Memory B cell (primary cell): ENCODE measurements around the gene VAMP1.

Experiments used
- ATAC-seq: fragments of 150-1000 bp; cut with Tn5 transposase; 2 replicates; pipeline ENCODE4 v1.10.0; 2021; ENCODE audit warnings: low read depth, mild to moderate bottlenecking, moderate library complexity
- DNase-seq, 2 donors: peaks; one replicate each; pipeline ENCODE4 v3.0.0; 2022; ENCODE audit warnings: low spot score in 2 of 2
- H3K27ac Mint-ChIP-seq: one replicate; pipeline ENCODE4 v1.8.0; 2022; ENCODE audit warnings: mild to moderate bottlenecking, moderate library complexity, mixed read lengths
- H3K27me3 Mint-ChIP-seq: one replicate; pipeline ENCODE4 v1.8.0; 2022; ENCODE audit warnings: mixed read lengths
- H3K36me3 Mint-ChIP-seq: one replicate; pipeline ENCODE4 v1.8.0; 2022; ENCODE audit warnings: mild to moderate bottlenecking, mixed read lengths
- H3K4me1 Mint-ChIP-seq: one replicate; pipeline ENCODE4 v1.8.0; 2022; ENCODE audit warnings: mixed read lengths
- H3K4me3 Mint-ChIP-seq: one replicate; pipeline ENCODE4 v1.8.0; 2022; ENCODE audit warnings: mild to moderate bottlenecking, moderate library complexity, mixed read lengths
- H3K9me3 Mint-ChIP-seq: one replicate; pipeline ENCODE4 v1.8.0; 2022; ENCODE audit warnings: mixed read lengths

Gene VAMP1

DNA sequence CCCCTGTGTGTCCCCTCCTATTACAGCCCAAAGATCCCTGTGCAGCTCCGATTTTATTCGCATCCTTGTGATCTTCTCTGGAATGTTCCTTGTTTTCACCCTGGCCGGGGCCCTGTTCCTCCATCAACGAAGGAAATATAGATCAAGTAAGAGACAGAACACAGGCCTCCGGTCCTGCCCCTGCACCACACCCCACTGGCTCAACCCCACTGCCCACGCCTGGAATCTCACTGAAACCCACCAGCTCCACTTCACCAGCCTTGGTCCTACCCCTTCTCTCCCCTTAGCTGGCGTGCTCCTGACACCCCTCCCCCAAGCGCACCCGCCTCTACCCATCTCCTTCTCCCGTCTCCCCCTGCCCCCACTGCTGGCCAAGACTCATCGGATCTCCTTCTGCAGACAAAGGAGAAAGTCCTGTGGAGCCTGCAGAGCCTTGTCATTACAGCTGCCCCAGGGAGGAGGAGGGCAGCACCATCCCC lies 19.6 kb downstream of the VAMP1 start:
- peaks cover 26% of the 10 kb centered on the region for H3K36me3 Mint-ChIP-seq
- no peak for ATAC-seq
- H3K4me3 Mint-ChIP-seq: peak overlapping the region; percentile 91

DNA sequence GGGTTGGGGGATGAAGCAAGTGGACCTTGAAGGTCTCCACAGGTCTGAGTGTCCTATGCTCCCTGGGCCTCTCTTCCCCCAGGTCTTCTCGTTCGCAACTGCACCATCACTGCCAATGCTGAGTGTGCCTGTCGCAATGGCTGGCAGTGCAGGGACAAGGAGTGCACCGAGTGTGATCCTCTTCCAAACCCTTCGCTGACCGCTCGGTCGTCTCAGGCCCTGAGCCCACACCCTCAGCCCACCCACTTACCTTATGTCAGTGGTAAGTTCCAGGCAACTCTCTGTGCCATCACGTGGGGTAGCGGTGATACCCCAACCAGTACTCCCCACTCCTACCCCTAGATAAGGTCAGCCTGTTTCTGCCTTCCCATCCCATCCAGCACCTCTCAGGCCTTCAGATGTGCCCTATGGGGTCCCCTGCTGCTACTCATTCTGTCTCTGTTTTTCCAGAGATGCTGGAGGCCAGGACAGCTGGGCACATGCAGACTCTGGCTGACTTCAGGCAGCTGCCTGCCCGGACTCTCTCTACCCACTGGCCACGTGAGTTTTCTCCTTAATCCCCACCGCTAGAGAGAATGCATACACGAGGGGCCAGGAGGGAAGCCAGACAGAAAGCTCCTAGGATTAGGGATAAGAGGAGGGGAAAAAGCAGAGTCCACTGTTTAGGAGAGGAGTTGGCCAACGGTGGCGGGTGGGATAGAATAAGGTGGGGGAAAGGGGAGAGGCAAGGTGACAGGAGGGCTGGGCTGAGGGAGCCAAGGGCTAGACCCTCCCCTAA lies 20.2 kb downstream of the VAMP1 start:
- no peaks in the 10 kb centered on the region for H3K9me3 Mint-ChIP-seq
- ATAC-seq (no peak), DNase-seq (no peak)
- peaks cover 29% of the 10 kb centered on the region for H3K36me3 Mint-ChIP-seq
- H3K27me3 Mint-ChIP-seq: no peaks in the 10 kb centered on the region
- peak overlapping the region; percentile 97 for H3K27ac Mint-ChIP-seq
- H3K4me3 Mint-ChIP-seq: peak overlapping the region; percentile 91
- peaks cover 57% of the 10 kb centered on the region for H3K4me1 Mint-ChIP-seq

More for the DNA sequence above, 19.6 kb downstream of the VAMP1 start:
- Mint-ChIP-seq H3K4me1 (peaks cover 53% of the 10 kb centered on the region), H3K9me3 (no peaks in the 10 kb centered on the region), H3K27me3 (no peaks in the 10 kb centered on the region), H3K27ac (peak overlapping the region; percentile 97)
- no peak for DNase-seq

DNA sequence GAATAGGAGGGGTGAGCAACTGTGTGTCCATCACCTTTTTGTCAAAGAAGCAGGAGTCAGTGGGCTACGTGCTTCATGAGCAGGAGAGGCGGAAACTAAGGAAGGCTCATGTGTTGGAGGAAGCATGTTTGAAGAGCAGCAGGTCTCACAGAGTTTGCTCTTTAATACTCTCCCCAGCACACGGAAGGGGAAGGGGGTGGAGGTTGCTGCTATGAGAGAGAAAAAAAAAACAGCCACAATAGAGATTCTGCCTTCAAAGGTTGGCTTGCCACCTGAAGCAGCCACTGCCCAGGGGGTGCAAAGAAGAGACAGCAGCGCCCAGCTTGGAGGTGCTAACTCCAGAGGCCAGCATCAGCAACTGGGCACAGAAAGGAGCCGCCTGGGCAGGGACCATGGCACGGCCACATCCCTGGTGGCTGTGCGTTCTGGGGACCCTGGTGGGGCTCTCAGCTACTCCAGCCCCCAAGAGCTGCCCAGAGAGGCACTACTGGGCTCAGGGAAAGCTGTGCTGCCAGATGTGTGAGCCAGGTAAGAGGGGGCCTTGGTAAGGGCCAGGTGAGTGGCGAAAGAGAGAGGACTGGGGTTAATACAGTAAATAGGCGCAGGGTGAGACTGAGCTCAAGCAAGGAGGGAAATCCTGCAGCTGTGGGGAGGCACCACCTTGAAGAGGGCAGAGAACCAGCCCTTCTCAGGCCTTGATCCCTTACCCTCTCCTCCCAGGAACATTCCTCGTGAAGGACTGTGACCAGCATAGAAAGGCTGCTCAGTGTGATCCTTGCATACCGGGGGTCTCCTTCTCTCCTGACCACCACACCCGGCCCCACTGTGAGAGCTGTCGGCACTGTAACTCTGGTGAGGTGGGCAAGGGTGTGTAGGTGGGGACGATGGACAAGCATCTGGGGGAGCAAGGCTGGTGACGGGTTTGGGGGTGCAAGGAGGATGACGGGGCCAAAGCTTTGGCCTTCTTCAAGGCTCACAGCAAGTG lies 25.5 kb downstream of the VAMP1 start, which contains the start of gene CD27:
CD27 (plus strand) TSS at position 252 of the 985 bp plus-strand sequence; CDS start at position 393, 141 bp downstream.
- Mint-ChIP-seq H3K36me3 (peaks cover 17% of the 10 kb centered on the region), H3K4me3 (peak within 1 kb of the TSS; percentile 97), H3K9me3 (no peaks in the 10 kb centered on the region), H3K27me3 (no peaks in the 10 kb centered on the region), H3K4me1 (peaks cover 54% of the 10 kb centered on the region), H3K27ac (peak within 1 kb of the TSS; percentile 93)
- ATAC-seq (peak; percentile 67), DNase-seq (no peak)

DNA sequence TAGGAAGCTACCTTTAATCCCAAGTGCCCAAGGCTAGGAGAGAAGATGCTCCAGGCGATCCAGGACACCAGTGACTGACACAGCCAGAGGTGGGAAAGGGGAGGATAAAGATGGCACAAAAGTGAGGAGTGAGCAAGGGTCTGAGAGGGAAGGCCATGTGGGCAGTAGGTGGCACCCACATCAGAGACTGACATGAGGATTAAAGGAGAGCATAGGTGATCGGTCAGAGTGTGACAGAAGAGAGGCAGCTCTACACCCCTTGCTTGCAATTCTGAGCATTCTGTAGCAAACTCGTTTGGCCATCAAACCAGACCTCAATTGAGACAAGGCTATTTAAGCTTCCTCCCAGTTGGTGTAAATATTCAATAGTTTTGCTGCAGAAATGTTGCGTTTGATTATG lies 26.4 kb downstream of the VAMP1 start:
- H3K27me3 Mint-ChIP-seq: no peaks in the 10 kb centered on the region
- peaks cover 17% of the 10 kb centered on the region for H3K36me3 Mint-ChIP-seq
- H3K4me3 Mint-ChIP-seq: peak overlapping the region; percentile 97
- H3K9me3 Mint-ChIP-seq: no peaks in the 10 kb centered on the region
- H3K4me1 Mint-ChIP-seq: peaks cover 54% of the 10 kb centered on the region
- peak overlapping the region; percentile 93 for H3K27ac Mint-ChIP-seq
- DNase-seq (no peak), ATAC-seq (peak; percentile 15)

DNA sequence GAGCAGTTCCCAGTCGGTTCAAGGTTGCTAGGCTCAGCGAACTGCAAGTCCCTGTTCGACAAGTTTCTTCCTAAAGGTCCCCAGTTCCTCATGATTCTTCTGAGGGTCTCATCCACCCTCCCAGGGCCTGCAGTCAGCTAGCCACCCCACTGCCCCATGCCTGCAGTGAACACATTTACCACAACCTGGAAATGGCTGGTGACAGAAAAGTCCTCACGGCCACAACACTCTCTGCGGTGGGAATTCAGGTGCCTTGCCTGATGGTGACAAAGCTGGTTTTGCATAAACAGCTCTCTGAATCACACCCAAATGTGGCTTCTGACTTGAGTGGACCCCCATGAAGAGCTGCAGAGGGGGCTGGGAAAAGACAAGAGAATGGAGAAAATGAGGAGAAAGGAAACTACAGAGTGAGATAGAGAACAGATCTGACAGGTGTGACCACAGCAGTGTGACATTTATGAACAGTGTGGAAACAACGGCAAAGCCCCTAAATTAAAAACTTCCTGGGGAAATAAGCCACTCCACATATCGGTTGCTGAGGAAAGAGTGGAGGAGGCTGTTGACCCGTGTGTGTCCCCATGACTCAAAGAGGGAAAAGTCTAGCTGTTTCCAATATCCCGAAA lies 27.0 kb downstream of the VAMP1 start:
- peak overlapping the region; percentile 93 for H3K27ac Mint-ChIP-seq
- H3K9me3 Mint-ChIP-seq: no peaks in the 10 kb centered on the region
- ATAC-seq: peak; percentile 69
- peaks cover 17% of the 10 kb centered on the region for H3K36me3 Mint-ChIP-seq
- peak overlapping the region; percentile 97 for H3K4me3 Mint-ChIP-seq
- peaks cover 55% of the 10 kb centered on the region for H3K4me1 Mint-ChIP-seq
- no peak for DNase-seq
- H3K27me3 Mint-ChIP-seq: no peaks in the 10 kb centered on the region

DNA sequence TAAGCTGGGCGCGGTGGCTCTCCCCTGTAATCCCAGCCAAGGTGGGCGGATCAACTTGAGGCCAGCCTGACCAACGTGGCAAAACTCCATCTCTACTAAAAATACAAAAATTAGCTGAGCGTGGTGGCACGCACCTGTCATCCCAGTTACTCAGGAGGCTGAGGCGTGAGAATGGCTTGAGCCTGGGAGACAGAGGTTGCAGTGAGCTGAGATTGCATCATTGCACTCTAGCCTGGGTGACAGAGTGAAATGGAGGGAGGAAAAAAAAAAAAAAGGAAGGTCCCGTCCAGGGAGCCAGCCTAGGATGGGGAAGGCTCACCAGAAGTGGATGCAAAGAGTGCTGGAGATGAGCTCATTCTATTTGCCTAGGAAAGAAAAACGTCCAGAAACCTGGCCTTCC lies 27.6 kb downstream of the VAMP1 start:
- ATAC-seq (no peak), DNase-seq (no peak)
- no peaks in the 10 kb centered on the region for H3K27me3 Mint-ChIP-seq
- peaks cover 14% of the 10 kb centered on the region for H3K36me3 Mint-ChIP-seq
- H3K9me3 Mint-ChIP-seq: no peaks in the 10 kb centered on the region
- peak overlapping the region; percentile 93 for H3K27ac Mint-ChIP-seq
- H3K4me1 Mint-ChIP-seq: peaks cover 51% of the 10 kb centered on the region
- peak overlapping the region; percentile 97 for H3K4me3 Mint-ChIP-seq

DNA sequence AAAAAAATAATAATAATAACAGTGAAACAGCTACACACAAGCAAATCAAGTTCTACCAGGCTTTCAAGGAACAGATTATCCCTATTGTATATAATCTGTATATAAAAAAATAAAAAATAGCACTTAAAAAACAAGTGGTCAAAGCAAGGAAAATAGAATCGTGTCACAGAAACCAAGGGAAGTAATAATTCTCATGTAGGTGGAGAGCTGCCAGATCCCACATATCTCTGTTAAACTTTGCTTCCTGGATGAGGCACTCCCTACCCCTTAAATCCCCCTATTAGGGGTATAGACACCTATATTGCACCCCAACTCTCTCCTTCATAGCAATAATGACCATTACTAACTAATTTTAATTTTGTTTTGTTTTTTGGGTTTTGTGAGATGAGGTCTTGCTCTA lies 30.1 kb downstream of the VAMP1 start:
- Mint-ChIP-seq H3K27me3 (no peaks in the 10 kb centered on the region), H3K36me3 (peaks cover 7% of the 10 kb centered on the region), H3K4me1 (peaks cover 32% of the 10 kb centered on the region), H3K27ac (peak overlapping the region; percentile 93), H3K9me3 (no peaks in the 10 kb centered on the region), H3K4me3 (no peak overlapping the region)
- ATAC-seq (no peak), DNase-seq (no peak)

DNA sequence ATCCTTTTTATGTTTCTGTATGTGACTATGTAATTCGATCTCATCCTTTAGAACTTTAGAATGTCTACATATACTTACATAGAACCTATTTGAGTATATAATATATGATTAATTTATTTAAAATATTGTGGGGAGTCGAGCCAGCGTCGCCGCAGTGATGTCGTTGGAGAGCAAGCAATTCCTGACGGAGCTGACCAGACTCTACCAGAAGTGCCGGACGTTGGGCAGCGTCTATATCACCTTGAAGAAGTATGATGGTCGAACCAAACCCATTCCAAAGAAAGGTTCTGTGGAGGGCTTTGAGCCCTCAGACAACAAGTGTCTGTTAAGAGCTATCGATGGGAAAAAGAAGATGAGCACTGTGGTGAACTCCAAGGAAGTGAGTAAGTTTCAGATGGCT lies 32.1 kb downstream of the VAMP1 start:
- Mint-ChIP-seq H3K4me3 (no peak overlapping the region), H3K27ac (no peak overlapping the region), H3K4me1 (peaks cover 28% of the 10 kb centered on the region), H3K36me3 (no peaks in the 10 kb centered on the region), H3K27me3 (no peaks in the 10 kb centered on the region), H3K9me3 (no peaks in the 10 kb centered on the region)
- DNase-seq (no peak), ATAC-seq (no peak)

DNA sequence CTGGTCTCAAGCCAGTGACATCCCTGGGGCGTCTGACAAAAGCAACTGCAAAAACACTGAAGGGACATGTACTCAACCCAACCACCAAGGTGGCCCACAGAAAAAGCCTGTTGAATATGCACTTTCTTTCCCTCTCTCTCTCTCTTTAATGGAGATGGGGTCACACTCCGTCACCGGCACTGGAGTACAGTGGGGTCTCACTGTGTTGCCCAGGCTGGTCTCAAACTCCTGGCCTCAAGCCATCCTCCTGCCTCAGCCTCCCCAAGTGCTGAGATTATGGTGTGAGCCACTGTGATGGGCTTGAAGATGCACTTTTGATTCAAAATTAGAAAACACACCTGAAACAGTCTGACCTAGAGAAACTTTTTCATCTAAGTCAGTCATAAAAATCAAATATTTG lies 32.9 kb downstream of the VAMP1 start:
- Mint-ChIP-seq H3K9me3 (no peaks in the 10 kb centered on the region), H3K27ac (peak overlapping the region; percentile 72), H3K27me3 (no peaks in the 10 kb centered on the region), H3K4me1 (peaks cover 28% of the 10 kb centered on the region), H3K4me3 (no peak overlapping the region), H3K36me3 (no peaks in the 10 kb centered on the region)
- DNase-seq: no peak
- ATAC-seq: no peak

DNA sequence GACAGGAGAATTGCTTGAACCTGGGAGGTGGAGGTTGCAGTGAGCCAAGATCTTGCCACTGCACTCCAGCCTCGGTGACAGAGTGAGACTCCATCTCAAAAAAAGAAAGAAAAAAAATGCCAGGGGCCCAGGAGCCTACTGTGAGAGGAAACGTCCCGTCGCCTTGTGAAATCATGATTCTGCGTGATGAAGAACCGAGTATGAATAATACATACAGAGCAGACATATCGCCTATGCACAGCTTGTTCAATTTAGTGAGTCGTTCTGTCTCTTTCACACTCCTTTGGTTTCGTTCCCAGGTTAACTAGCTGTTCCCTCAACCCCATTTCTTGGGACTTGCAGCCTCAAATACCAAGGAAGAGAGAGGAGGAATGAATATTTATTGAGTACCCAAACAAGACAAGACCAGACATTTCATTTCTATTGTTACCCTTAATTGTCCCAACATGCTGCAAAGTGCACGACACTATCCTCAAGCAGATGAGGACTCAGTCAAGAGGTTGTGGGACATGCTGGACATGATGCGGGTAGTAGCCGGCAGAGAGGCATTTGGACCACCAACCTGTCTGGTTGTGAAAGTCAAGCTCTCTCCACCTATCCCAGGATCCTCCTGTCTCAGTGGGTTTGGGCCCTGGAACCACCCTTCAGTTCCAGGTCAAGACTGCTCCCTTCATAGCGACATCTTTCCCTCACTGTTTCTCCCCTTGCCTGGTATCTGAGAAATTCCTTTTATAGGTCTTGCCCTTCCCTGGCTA lies 34.3 kb downstream of the VAMP1 start:
- no peak overlapping the region for H3K4me3 Mint-ChIP-seq
- DNase-seq (no peak), ATAC-seq (no peak)
- H3K9me3 Mint-ChIP-seq: no peaks in the 10 kb centered on the region
- H3K27ac Mint-ChIP-seq: no peak overlapping the region
- peaks cover 20% of the 10 kb centered on the region for H3K4me1 Mint-ChIP-seq
- H3K36me3 Mint-ChIP-seq: no peaks in the 10 kb centered on the region
- no peaks in the 10 kb centered on the region for H3K27me3 Mint-ChIP-seq

DNA sequence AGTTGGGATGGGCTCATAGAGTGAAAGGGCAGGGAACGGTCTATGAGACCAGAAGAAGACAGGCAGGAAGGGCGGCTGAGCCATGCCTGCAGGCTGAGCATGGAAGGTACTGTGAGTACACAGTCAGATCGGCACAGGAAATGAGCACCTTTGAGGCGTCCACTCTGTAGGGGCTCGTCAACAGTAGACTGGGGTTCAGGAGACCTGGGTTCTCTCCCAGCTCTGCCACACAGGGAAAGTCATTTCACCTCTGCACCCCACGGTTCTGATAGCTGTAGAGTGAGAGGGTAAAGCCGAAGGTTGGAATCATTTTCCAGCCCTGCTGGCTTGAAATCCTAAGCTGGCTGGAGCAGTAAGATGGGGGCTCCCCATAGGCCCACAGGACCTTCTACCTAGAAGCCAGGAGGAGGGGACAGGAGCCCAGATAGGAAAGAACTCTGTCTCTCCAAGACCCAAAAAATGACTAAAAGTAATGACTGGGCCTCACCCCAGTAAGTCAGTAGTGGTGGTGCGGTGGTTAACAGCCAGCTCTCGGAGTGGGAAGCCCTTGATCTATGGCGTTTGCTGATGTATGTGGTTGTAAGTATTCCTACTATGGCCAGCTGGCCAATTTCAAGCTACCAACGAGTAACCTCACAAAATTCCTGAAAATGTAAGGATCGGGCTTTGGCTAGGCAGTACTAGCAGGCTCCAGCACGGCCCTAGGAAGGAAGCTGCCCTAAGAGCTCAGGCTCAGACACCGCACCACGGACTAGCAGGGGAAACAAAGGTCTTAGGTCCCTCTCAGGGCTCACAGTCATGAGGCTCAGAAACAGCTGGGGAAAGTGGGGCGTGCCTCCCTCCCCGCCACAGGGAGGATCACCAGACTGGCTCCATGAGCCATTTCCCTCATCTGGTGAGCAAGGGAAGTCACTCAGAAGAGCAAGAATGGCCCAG lies 36.0 kb downstream of the VAMP1 start:
- DNase-seq (no peak), ATAC-seq (peak; percentile 36)
- H3K36me3 Mint-ChIP-seq: no peaks in the 10 kb centered on the region
- H3K4me1 Mint-ChIP-seq: peaks cover 32% of the 10 kb centered on the region
- no peaks in the 10 kb centered on the region for H3K9me3 Mint-ChIP-seq
- peak overlapping the region; percentile 82 for H3K27ac Mint-ChIP-seq
- H3K4me3 Mint-ChIP-seq: no peak overlapping the region
- no peaks in the 10 kb centered on the region for H3K27me3 Mint-ChIP-seq

DNA sequence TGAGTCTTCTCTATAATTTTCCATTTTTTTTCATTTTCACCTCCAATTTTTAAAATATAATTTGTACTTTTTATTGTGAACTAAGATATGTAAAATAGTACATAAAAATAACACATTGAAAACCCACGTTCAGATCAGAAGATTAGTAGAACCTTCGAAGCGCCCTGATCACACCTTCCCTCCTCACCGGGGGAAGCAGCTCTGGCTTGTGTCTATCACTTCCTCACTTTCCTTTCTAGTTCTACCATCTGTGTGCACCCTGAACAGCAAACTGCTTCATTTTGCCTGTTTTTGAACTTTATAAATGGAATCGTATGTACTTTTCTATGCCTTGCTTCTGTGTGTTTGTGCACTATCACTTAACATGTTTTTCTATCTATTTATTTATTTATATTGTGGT lies 37.5 kb downstream of the VAMP1 start:
- Mint-ChIP-seq H3K27ac (peak overlapping the region; percentile 82), H3K4me3 (peak overlapping the region; percentile 41), H3K9me3 (no peaks in the 10 kb centered on the region), H3K36me3 (no peaks in the 10 kb centered on the region), H3K4me1 (peaks cover 32% of the 10 kb centered on the region), H3K27me3 (no peaks in the 10 kb centered on the region)
- DNase-seq (no peak), ATAC-seq (peak; percentile 88)
